HG02642 (cell line): Measurements from ENCODE around the gene PRC1.

Experiments used
- ATAC-seq: cut with Tn5 transposase; IDR thresholded peaks from one replicate; pipeline ENCODE4 v1.9.1; 2021; ENCODE audit warnings: mild to moderate bottlenecking; ENCODE audit not compliant: unreplicated experiment, poor library complexity

The PRC1 gene

DNA sequence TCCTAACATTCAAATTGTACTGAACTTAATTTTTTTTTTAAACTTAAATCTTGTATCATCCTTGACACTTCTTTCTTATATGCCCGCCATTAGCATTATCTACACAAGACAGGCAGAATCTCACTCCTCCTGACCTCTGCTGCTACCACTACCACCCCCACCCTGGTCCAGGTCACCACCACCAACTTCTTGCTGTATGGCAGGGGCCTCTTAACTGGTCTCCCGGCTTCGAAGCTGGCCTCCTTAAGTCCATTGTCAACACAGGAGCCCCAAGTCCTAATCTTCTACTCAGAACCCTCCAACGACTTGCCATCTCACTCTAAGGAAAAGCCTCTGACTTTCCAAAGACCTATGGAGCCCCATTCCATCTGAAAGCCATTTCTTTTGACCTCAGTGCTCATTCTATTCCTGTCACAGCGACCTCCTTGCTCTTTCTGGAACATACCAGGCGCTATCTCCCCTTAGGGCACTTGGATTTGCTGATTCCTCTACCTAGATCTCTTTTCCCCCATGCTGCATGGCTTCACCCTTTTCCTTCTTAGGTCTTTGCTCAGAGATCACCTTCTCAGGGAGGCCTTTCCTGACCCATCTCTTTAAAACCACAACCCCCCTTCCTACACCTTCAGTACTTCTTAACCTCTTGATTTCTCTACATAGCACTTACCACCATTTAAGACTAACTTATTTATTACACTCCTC lies 2.6 kb downstream of the PRC1 start:
- ATAC-seq = no peak

DNA sequence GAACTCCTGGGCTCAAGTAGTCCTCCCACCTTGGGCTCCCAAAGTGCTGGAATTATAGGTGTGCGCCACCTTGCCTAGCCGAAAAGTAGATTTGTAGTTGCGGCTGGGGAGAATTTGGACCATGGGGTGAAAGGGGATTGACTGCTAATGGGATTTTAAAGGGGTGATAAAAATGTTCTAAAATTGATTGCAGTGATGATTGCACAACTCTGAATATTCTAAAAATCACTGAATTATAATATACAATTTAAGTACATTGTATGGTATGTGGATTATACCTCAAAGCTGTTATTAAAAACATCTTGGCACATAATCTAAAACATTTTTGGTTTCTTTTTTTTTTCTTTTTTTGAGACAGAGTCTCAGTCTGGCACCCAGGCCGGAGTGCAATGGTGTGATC lies 3.9 kb downstream of the PRC1 start:
- no peak for ATAC-seq

DNA sequence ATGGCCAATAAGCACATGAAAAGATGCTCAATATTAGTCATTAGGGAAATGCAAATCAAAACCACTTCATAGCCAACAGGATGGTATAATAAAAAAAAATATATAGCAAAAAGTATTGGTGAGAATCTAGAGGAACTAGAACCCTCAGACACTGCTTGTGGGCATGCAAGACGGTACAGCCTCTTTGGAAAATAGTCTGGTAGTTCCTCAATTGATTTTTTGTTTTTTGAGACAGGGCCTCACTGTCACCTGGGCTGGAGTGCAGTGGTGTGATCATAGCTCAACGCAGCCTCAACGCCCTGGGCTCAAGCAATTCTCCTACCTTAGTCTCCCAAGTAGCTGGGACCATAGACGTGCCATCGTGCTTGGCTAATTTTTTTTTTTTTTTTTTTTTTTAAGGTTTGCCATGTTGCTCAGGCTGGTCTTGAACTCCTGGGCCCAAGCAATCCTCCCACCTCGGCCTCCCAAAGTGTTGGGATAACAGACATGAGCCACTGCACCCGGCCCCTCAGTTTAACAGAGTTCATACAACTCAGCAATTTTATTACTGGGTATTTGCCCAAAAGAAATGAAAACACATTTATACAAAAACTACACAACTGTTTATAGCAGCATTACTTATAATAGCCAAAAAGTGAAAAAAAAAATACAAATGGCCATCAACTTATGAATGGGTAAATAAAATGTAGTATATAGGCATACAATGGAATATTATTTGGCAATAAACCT lies 5.1 kb downstream of the PRC1 start:
- no peak for ATAC-seq

DNA sequence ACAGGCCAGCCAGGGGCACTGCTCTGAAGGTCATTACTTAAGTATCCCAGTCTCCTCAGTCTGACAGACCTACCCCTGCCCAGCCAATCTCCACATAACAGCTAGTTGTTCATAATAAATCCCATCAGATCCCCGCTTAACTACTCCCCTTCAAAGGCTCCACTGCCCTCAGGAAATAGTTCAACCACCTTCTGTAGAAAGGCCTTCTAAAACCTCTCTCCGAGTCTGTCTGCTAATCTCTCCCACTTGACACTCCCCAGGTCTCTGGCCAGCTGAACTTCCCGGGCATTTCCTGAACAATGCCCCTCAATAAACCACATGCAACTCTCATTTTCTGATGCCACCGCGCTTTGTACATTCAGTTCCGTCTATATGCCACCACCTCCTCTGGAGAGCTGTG lies 6.0 kb downstream of the PRC1 start:
- no peak for ATAC-seq

DNA sequence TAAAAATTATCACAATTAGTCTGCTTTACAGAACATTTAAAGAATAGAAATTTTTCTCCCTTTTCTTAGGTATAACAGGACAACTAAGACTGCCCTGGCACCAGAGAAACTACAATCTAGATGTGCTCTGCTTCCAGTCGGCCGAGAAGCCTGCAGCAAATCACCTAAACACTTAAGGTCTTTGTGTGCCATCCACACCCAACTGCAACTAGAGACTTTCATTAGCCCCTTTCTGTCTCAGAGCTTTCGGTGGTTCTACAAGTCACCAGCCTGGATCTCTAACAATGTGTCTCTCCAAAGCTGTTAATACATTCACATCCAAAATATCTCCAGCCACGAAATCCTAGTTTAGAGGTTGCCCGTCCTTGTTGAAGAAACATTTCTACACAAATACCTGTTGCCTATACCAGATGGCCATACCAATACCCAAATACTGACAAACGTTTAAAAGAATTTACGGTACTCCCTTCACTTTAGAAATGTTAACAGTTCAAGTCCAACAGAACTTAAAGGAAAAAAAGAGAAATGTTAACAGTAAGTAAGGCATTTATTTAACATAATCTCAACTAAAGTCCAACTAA lies 6.7 kb downstream of the PRC1 start:
- no peak for ATAC-seq

DNA sequence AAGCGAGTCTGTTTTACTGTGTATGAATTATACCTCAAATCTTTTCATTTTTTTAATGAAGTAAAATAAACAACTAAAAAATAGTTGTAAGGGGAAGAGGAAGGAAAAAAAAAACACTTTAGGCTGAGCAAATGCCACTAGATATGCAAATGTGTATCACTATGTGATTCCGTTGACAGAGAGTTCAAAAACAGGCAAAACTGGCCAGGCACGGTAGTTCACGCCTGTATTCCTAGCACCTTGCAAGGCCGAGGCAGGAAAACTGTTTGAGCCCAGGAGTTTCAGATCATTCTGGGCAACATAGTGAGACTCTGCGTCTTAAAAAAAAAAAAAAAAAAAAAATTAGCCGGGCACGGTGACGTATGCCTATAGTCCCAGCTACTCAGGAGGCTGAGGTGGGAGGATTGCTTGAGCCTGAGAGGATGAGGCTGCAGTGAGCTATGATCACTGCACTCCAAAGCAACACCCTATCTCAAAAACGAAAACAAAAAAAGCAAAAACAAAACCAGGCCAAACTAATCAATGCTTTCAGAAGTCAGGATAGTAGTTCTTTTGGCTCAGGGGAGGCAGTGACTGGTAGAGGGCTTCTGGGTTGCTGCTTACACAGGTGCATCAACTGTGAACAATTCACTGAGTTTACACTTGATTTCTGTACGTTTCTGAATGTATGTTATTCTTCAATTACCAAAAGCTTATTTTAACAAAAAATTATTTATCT lies 7.4 kb downstream of the PRC1 start:
- peak; percentile 50 for ATAC-seq

DNA sequence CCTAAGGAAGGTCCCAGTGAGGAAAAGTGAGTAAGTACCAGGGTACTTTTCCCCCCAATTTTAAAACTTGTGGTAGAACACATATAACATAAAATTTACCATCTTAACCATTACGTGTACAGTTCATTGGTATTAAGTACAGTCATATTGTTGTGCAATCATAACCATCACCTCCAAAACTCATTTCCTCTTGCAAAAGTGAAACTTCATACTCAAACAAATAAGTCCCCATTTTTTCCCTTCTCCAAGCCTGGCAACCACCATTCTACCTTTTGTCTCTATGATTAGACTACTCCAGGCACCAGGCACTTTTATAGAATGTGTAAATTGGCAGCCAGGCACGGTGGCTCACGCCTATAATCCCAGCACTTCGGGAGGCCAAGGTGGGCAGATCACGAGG lies 12.2 kb downstream of the PRC1 start:
- peak; percentile 29 for ATAC-seq

DNA sequence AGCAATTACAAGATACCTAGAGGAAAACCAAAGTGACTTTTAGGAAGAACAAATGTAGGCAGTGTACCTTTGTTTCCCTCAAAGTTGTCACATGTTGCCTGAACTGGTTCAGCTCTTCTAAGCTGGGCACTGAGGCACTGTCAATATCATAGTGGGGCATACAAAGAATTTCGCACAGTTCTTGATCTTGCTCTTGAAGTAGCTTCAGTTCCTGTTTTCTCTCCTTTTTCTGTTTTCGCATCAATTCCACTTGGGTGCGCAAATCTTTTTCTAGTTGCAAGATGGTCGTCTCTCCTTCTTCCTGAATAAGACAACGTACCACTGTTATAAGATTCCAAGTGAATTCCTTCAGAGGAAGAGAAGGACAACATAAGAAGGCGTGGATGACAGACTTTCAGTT lies 12.7 kb downstream of the PRC1 start:
- peak; percentile 65 for ATAC-seq

DNA sequence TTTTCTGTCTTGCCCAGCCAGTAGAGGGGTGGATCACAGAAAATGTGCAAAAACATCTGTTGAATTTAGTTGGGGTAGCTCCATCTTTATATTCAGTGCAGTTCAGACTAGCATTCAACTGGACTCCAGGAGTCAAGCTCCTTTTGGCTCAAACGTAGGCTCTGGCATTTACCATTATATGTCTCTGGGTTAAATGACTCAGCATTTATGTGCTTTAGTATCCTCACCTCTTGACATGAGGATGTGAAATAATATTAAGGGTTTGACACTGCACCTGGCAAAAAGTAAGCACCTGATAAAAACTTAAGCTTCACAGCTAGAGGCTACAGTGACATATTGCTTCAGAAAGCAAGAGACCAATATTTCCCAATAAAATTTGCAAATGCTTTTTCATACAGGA lies 14.8 kb downstream of the PRC1 start:
- ATAC-seq = no peak

DNA sequence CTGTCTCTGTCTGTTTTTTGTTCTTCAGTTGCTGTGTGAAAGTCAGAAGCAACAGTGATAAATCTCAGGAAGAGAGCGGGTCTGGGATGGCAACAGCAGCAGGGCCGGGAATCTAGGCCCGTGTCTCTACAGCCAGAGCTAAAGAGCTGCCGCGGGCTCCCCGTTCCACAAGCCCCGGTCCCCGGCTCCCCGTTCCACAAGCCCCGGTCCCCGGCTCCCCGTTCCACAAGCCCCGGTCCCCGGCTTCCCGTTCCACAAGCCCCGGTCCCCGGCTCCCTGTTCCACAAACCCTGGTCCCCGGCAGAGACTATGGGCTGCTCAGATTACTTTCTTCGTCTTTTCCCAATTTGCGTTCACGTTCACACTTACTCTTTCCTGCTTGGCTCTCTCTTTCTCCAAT lies 20.1 kb downstream of the PRC1 start:
- ATAC-seq = no peak

DNA sequence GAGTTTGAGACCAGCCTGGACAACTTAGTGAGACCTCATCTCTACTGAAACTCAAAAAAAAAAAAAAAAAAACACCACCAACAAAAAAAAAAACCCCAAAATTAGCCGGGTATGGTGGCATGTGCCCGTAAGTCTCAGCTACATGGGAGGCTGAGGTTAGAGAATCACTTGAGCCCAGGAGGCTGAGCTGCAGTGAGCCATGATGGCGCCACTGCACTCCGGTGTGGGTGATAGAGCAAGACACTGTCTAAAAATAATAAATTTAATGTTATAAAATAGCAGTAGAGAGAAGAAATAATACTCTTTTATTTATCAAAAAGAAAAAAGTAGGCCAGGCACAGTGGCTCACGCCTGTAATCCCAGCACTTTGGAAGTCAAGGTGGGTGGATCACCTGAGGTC lies 22.2 kb downstream of the PRC1 start:
- no peak for ATAC-seq

DNA sequence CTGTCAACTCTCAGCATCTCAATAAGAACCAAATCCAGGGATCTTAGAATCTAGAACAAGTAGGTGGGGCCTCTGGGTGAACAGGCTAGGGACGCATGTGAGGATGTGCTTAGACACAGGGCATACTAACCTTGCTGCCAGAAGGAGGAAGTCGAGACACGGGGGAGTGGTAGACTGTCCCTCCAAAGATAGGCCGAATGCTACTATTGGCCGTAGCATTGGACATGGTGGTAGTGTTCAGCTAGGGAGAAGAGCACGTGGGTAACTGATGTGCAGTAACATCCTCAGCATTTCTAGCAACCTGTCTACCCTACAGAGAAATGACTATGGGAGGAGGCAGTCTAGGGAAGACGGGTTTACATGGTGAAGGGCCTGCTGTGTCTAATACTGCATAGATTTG lies 24.1 kb downstream of the PRC1 start:
- ATAC-seq = no peak

DNA sequence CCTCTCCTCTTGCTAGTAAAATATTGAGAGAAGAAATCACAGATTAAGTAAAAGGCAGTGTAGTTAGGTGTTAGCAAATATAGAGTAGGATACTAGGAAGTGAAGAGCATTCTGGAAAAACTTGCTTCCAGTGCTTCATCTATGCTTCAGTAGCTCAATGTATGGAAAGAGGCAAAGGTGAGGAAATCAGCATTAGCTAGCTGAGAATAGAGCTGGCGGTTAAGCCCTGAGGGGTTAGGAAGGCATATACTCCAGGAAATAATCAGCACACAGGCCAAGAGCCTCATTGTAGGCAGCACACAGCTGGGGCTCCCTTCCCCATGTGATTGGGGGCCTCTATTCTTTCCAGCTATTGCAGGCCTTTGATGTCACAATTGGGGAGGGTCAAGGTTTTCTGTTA lies 25.9 kb downstream of the PRC1 start:
- no peak for ATAC-seq

DNA sequence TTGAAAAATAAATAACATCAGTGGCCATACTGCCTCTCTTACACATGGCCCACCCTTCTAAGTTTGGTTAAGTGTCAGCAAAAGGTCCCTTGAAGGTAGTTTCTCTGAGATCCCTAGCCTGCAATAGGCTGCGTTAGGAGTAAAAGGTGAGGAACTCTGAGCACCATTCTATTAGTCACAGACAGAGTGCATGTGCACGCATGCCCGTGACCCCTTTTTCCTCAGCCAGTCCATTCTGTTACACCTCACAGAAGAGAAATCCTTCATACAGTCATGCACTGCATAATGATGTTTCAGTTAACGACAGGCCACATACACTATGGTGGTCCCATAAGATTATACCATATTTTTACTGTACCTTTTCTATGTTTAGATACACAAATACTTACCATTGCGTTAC lies 27.1 kb downstream of the PRC1 start:
- ATAC-seq = no peak

DNA sequence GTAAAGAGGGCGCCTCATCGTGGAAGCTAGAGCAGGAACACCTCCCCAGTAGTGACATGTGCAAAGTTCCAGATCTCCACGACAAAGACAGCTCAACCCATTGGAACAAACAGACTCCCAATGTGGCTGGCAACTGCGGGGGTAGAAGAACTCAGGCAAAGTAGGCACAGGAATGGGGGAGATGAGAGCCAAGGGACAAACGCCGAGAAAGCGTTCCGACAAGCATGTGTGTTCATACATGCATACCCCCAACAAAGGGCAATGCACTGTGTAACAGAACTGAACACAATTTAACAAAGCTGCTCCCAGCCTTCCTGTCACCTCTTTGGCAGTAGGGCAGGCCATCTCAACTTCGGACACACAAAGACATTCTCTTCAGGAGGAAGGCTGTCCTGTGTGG lies 28.1 kb downstream of the PRC1 start:
- ATAC-seq = no peak

DNA sequence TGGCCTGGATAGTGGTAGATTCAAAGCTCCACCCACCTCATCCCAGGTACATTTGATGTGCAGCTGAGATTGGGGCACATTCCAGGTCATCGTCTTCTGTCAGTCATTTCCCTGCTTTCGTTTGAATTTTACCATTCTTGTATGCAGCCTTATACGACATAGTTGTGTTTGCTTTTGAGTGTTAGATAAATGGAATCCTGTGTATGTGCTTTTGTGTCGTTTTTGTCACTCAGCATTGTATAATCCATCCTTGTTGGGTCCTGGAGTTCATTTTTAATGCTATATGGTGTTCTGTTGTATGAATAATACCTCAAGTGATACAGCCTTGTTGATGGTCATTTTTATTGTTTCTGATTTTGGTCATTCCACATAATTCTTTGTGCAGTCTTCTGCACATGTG lies 32.3 kb downstream of the PRC1 start:
- ATAC-seq = no peak

DNA sequence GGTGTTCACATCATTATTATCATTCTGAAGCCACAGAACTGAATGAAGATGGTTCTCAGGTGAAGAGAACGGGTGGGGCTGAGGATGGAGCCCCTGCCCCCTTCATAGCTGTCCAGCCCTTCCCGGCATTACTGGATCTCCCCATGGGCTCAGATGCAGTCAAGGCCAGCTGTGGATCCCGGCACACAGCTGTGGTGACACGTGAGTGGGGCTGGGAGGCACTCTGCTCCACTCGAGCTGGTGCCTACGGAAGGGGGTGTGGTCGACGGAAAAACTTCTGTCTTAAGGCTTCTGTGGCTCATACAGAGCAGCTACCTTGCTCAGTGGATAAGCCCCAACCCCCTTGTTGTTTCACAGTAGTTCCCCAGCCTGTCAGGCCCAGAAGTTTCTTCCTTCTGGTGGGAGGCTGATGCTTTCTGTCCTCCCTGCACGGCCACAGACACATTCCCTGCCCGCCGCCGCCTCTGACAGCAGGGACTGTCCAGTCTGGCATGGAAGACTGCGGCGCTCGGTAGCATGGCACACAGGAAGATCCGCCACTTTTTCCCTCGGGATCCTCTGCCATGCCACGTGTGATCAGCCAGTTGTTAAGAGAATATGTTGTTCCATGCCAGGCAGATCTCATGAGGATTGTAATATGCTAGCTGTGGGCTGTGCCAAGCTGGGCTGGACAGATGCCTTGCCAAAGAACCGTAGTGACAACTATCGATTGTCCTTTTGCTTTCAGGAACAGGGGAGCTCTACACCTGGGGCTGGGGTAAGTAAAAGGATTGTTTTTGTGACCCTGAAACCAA lies 33.8 kb downstream of the PRC1 start:
- ATAC-seq = no peak

DNA sequence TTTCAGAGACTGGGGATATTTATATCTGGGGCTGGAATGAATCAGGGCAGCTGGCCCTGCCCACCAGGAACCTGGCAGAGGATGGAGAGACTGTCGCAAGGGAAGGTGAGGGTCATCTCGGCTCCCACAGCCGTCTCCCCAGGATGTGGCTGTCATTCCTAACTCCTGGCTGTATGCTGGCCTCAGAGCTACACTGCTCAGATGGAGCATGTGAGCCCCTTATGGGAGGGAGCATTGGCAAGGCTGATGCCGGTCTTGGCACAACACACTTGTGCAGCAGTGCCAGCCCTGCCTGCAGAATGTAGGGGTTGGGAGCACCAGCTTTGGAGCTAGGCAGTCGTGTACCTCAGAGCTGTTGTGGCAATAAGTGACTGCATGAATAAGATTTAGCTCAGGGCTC lies 34.4 kb downstream of the PRC1 start:
- no peak for ATAC-seq

DNA sequence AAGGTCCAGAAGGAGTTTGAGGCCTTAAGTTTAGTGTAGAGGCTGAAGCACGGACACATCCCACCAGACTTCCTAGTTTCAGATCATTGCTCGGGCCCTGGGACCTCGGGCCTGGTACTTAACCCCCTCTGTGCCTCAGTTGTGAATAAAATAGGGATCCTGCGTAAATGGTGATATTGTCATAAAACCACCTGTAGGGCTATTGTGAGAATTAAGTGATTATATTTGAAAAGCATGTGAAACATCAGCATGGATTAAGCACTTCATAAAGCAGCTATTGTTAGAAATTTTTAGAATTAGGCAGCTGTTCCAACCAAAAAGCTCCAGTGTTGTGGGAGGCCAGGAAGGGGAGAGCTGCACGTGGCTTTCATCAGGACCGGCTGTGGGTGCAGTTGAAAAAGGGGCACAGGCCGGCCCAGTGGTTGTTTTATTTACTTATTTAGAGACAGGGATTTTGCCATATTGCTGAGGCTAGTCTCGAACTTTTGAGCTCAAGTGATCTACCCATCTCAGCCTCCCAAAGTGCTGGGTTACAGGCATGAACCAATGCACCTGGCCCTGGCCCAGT lies 35.2 kb downstream of the PRC1 start:
- ATAC-seq = no peak

DNA sequence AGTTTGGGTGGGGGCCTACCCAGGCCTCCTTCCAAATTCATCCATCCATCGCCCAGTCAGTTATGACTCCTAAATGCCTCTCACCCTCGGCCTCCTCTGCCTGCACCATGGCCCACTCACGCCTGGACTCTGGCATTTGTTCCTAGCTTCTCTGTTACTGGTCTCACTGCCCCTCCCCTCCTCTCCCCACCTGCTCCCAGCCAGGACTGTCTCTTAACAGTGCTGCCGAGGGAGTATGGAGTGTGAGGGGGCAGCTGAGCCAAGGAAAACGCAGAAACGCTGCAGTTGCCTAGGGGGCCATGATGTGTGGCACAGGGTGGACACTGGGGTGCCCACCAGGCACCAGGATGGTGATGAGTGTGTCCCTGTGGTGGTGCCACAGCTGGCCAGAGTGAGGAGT lies 36.5 kb downstream of the PRC1 start:
- ATAC-seq = no peak
